Adrenal gland (tissue), 5 donors: ENCODE results near the gene TMEM255B.

Source experiments
- POLR2A ChIP-seq, 2 donors: fragments of 450-650 bp; IDR thresholded peaks; one replicate each; pipeline ENCODE4 v1.6.1; 2017; ENCODE audit warnings: antibody characterized with exemption in 2 of 2, mild to moderate bottlenecking in 2 of 2, moderate library complexity in 1 of 2
- TF ChIP-seq, protein P1 (sequence below), 6 experiments: fragments of 450-650 bp in 4 of 6; fragments of 200-600 bp in 2 of 6; sonication (generic) in 1 of 6; IDR thresholded peaks; 1 replicate in 5 of 6; 2 replicates in 1 of 6; pipeline versions ENCODE4 v1.5.1 to v1.8.0; 2016 to 2021; ENCODE audit warnings: antibody characterized with exemption in 6 of 6, mild to moderate bottlenecking in 2 of 6, moderate library complexity in 1 of 6
- donor health status: DM: no; HTN: no; CAD: no.

DNA sequence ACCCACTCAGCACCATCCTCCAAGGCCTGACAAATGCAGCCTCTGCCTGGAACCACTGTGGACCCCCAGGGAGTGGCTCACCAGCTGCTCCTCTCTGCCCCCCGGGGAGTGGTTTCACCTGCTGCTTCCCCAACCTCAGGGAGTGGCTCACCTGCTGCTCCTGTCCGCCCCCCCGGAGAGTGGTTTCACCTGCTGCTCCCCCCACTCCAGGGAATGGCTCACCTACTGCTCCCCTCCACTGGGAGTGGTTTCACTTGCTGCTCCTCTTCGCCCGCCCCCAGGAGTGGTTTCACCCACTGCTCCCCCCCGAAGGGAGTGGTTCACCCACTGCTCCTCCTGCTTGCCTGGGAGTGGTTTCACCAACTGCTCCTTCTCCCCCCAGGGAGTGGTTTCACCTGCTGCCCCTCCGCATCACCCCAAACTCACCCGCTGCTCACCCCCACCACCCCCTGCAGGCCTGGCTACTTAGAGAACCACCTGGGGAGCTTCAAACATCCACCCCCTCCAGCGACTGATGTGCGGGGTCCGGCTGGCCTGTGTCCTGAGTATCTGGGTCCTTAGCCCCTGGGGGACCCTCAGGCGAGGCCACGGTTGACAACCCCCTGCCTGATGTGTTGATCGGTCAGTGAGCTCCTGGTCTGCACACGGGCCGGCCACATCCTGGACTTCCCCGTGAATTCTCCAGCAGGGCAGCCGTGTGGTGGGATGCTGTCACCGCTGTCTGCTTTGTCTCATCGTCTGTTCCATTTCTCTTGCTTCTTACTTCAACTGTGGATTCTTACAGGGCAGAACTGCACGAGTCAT is 14.6 kb upstream of the TMEM255B start:
- TF ChIP-seq, protein P1, sequence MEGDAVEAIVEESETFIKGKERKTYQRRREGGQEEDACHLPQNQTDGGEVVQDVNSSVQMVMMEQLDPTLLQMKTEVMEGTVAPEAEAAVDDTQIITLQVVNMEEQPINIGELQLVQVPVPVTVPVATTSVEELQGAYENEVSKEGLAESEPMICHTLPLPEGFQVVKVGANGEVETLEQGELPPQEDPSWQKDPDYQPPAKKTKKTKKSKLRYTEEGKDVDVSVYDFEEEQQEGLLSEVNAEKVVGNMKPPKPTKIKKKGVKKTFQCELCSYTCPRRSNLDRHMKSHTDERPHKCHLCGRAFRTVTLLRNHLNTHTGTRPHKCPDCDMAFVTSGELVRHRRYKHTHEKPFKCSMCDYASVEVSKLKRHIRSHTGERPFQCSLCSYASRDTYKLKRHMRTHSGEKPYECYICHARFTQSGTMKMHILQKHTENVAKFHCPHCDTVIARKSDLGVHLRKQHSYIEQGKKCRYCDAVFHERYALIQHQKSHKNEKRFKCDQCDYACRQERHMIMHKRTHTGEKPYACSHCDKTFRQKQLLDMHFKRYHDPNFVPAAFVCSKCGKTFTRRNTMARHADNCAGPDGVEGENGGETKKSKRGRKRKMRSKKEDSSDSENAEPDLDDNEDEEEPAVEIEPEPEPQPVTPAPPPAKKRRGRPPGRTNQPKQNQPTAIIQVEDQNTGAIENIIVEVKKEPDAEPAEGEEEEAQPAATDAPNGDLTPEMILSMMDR (IDR thresholded peaks at IDR 0.05), result no peak
- no peak for TF ChIP-seq POLR2A (IDR thresholded peaks at IDR 0.05)
